ENCODE results near the gene ZNRF2.

DNA sequence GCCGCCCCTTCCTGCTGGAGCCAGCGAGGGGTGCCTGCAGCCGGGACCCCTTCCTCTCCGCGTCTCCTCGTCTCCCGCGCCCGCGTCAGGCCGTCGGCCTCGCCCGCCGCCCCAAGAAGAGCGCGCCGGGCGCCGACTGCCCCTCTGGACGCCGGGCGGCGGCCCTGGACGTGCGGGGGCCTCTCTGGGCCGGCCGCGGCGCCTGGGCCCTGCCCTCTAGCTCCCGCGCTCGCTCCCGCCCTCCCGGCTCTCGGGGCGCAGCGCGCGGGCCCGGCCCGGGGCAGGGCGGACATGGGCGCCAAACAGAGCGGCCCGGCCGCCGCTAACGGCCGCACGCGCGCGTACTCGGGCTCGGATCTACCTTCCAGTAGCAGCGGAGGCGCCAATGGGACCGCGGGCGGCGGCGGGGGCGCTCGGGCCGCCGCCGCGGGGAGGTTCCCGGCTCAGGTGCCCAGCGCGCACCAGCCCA, 704 bp downstream of the ZNRF2 start:
- TF ChIP-seq, protein P1, sequence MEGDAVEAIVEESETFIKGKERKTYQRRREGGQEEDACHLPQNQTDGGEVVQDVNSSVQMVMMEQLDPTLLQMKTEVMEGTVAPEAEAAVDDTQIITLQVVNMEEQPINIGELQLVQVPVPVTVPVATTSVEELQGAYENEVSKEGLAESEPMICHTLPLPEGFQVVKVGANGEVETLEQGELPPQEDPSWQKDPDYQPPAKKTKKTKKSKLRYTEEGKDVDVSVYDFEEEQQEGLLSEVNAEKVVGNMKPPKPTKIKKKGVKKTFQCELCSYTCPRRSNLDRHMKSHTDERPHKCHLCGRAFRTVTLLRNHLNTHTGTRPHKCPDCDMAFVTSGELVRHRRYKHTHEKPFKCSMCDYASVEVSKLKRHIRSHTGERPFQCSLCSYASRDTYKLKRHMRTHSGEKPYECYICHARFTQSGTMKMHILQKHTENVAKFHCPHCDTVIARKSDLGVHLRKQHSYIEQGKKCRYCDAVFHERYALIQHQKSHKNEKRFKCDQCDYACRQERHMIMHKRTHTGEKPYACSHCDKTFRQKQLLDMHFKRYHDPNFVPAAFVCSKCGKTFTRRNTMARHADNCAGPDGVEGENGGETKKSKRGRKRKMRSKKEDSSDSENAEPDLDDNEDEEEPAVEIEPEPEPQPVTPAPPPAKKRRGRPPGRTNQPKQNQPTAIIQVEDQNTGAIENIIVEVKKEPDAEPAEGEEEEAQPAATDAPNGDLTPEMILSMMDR (IDR thresholded peaks at IDR 0.05) = no peak
- no peak for TF ChIP-seq EP300 (IDR thresholded peaks at IDR 0.05)
- no peak for TF ChIP-seq POLR2A (IDR thresholded peaks at IDR 0.05)

Measured in tibial nerve (tissue), 4 donors.